ENCODE data around the gene C17orf107.

- TF ChIP-seq CTCF (conservative IDR thresholded peaks at IDR 0.05; ENCODE audit: low read length) = no peak
- TF ChIP-seq EZH2phosphoT487 (IDR thresholded peaks at IDR 0.05; ENCODE audit: borderline replicate concordance, low read depth, low read length) = no peak
Measured at GRCh38 chr17:4870855-4871254, 28.5 kb upstream of the C17orf107 start.

Measured in OCI-LY7 (cell line).